NCI-H1105 (cell line): ENCODE data around the gene GJD2.

Experiments
- DNase-seq: peaks from one replicate; lab custom pipeline; 2025; lab: John Stamatoyannopoulos, UW

GJD2 gene

GRCh38 chr15:34754674-34755418 lies at the start of gene GJD2:
GJD2 (minus strand) TSS chr15:34754998; CDS start chr15:34754488, 510 bp downstream.
- peak; percentile 39 for DNase-seq

- DNase-seq, result no peak
Observed at GRCh38 chr15:34804113-34804512, 49.3 kb upstream of the GJD2 start.

GRCh38 chr15:34802803-34803750 lies 48.3 kb upstream of the GJD2 start:
- no peak for DNase-seq

GRCh38 chr15:34802371-34802770 lies 47.6 kb upstream of the GJD2 start:
- DNase-seq, result no peak

GRCh38 chr15:34799149-34800101 lies 44.6 kb upstream of the GJD2 start:
- DNase-seq, result no peak

- no peak for DNase-seq
Observed at GRCh38 chr15:34796847-34797435, 42.1 kb upstream of the GJD2 start.

- no peak for DNase-seq
Observed at GRCh38 chr15:34795267-34796081, 40.7 kb upstream of the GJD2 start, which contains the start of gene ACTC1. ACTC1 (minus strand) TSS chr15:34795549; CDS start chr15:34794808, 741 bp downstream.

GRCh38 chr15:34794590-34795206 lies 39.9 kb upstream of the GJD2 start:
- no peak for DNase-seq

- DNase-seq, result no peak
Observed at GRCh38 chr15:34793901-34794300, 39.1 kb upstream of the GJD2 start.

- DNase-seq, result no peak
Observed at GRCh38 chr15:34793071-34793470, 38.3 kb upstream of the GJD2 start.

- no peak for DNase-seq
Observed at GRCh38 chr15:34791701-34792100, 36.9 kb upstream of the GJD2 start.

- DNase-seq, result no peak
Observed at GRCh38 chr15:34790121-34790520, 35.3 kb upstream of the GJD2 start.

GRCh38 chr15:34789326-34789725 lies 34.5 kb upstream of the GJD2 start:
- no peak for DNase-seq

GRCh38 chr15:34786206-34786605 lies 31.4 kb upstream of the GJD2 start:
- DNase-seq, result no peak

GRCh38 chr15:34783991-34784390 lies 29.2 kb upstream of the GJD2 start:
- DNase-seq, result no peak

GRCh38 chr15:34783431-34783830 lies 28.6 kb upstream of the GJD2 start:
- DNase-seq, result no peak

- DNase-seq, result no peak
Observed at GRCh38 chr15:34782901-34783300, 28.1 kb upstream of the GJD2 start.

- DNase-seq, result no peak
Observed at GRCh38 chr15:34780725-34781124, 25.9 kb upstream of the GJD2 start.

- DNase-seq, result no peak
Observed at GRCh38 chr15:34776606-34777105, 21.9 kb upstream of the GJD2 start.

- DNase-seq, result no peak
Observed at GRCh38 chr15:34773917-34774316, 19.1 kb upstream of the GJD2 start.
